PC-9 (cell line): ENCODE measurements around the gene KLF7. TPM values are rescaled to one million over a fixed set of nuclear protein-coding genes. Genes with fewer than 3 reads are reported as not detected.
"Not testable (repeated sequence)": the region's sequence is repeated elsewhere in the genome, so short reads cannot be mapped to it uniquely, and the experiment has no call there.

Source experiments
- BruUV-seq: library from RNA; stranded (reverse); fragments of 400-500 nt; replicated peaks from 2 replicates; lab custom pipeline; 2021; lab: Mats Ljungman, UMichigan
- CTCF ChIA-PET: fragments of 300-600 bp; sonication (Branson Sonifier 250); formaldehyde crosslinking; loops from one replicate; lab custom pipeline; 2022; ENCODE audit warnings: antibody characterized with exemption; lab: Charles Lee
- POLR2A ChIA-PET: fragments of 300-600 bp; sonication (Branson Sonifier 250); formaldehyde crosslinking; loops from one replicate; lab custom pipeline; 2022; ENCODE audit warnings: antibody characterized with exemption; ENCODE audit not compliant: unreplicated experiment; lab: Charles Lee
- DNase-seq, 2 experiments: peaks; one replicate each; pipeline versions ENCODE4 v3.0.0 to v3.0.0-alpha.2; 2015 to 2022; ENCODE audit warnings: mixed read lengths in 1 of 2
- H2AFZ ChIP-seq: fragments of 200-600 bp; sonication (generic); 2 replicates; pipeline ENCODE4 v1.8.1; 2017; ENCODE audit warnings: antibody characterized with exemption
- H3F3A ChIP-seq: fragments of 200-600 bp; sonication (generic); 2 replicates; pipeline ENCODE4 v1.8.1; 2017; ENCODE audit warnings: antibody characterized with exemption, mild to moderate bottlenecking, low read depth; ENCODE audit not compliant: insufficient read depth
- H3K27ac ChIP-seq: fragments of 200-600 bp; sonication (generic); 2 replicates; pipeline ENCODE4 v1.6.1; 2016; ENCODE audit warnings: mixed run types
- H3K27me3 ChIP-seq: fragments of 200-600 bp; sonication (generic); 2 replicates; pipeline ENCODE4 v1.6.1; 2016; ENCODE audit warnings: low read depth, mixed run types; ENCODE audit not compliant: insufficient read depth
- H3K36me3 ChIP-seq: fragments of 200-600 bp; sonication (generic); 2 replicates; pipeline ENCODE4 v1.6.1; 2016; ENCODE audit warnings: low read depth, mixed run types
- H3K4me1 ChIP-seq: fragments of 200-600 bp; sonication (generic); replicated peaks from 2 replicates; pipeline ENCODE4 v1.6.1; 2016; ENCODE audit warnings: mixed run types; ENCODE audit not compliant: insufficient read depth
- H3K4me2 ChIP-seq: fragments of 200-600 bp; sonication (generic); 2 replicates; pipeline ENCODE4 v1.6.1; 2017; ENCODE audit warnings: mixed run types
- H3K4me3 ChIP-seq: fragments of 200-600 bp; sonication (generic); 2 replicates; pipeline ENCODE4 v1.6.1; 2016; ENCODE audit warnings: mixed run types
- H3K79me2 ChIP-seq: fragments of 200-600 bp; sonication (generic); 2 replicates; pipeline ENCODE4 v1.6.1; 2017; ENCODE audit warnings: low read depth, mixed run types
- H3K9me2 ChIP-seq: fragments of 200-600 bp; sonication (generic); 2 replicates; pipeline ENCODE4 v1.8.1; 2017; ENCODE audit warnings: mild to moderate bottlenecking; ENCODE audit not compliant: insufficient read depth
- H3K9me3 ChIP-seq: fragments of 200-600 bp; sonication (generic); 2 replicates; pipeline ENCODE4 v1.8.1; 2016; ENCODE audit warnings: low read depth; ENCODE audit not compliant: insufficient read depth
- H4K20me1 ChIP-seq: fragments of 200-600 bp; sonication (generic); 2 replicates; pipeline ENCODE4 v1.8.1; 2017; ENCODE audit not compliant: insufficient read depth
- CTCF ChIP-seq: fragments of 200-600 bp; sonication (generic); conservative IDR thresholded peaks from 2 replicates; pipeline ENCODE4 v1.6.1; 2017; ENCODE audit warnings: mixed run types, antibody characterized with exemption, mild to moderate bottlenecking, moderate library complexity
- EZH2 ChIP-seq: fragments of 200-600 bp; sonication (generic); IDR thresholded peaks from 2 replicates; pipeline ENCODE4 v1.8.0; 2017; ENCODE audit warnings: antibody characterized with exemption, low read depth
- intact Hi-C: fragments of 100-400 bp; cut with micrococcal nuclease; formaldehyde crosslinking; loops from one replicate; pipeline ENCODE4 v1.10.0; 2022; ENCODE audit not compliant: unreplicated experiment
- total RNA-seq: library from RNA; stranded (reverse); gene quantifications from 2 replicates; pipeline ENCODE4 v1.2.3, GENCODE V29; 2021

KLF7 gene
- total RNA-seq, 1 experiment from 2014 or later = 20.0 TPM

- H3K4me1 ChIP-seq = no peaks in the 10 kb centered on the region
- ChIA-PET POLR2A (no interaction called here), CTCF (no interaction called here)
- H3K4me2 ChIP-seq = no peak overlapping the region
- intact Hi-C loops = no loop called here
- TF ChIP-seq CTCF (no peak), EZH2 (no peak)
- no TSS peak for BruUV-seq
- H3K27me3 ChIP-seq = no peaks in the 10 kb centered on the region
- no peaks in the 10 kb centered on the region for H3K36me3 ChIP-seq
- no peak overlapping the region for H3K27ac ChIP-seq
- H3F3A ChIP-seq = no peaks in the 10 kb centered on the region
- H2AFZ ChIP-seq = no peak overlapping the region
- no peak overlapping the region for H3K4me3 ChIP-seq
- DNase-seq = no peak
- H3K79me2 ChIP-seq = no peaks in the 10 kb centered on the region
- no peaks in the 10 kb centered on the region for H3K9me3 ChIP-seq
- no peaks in the 10 kb centered on the region for H3K9me2 ChIP-seq
- H4K20me1 ChIP-seq = no peaks in the 10 kb centered on the region
Measured at GRCh38 chr2:207038299-207038698, 127.4 kb downstream of the KLF7 start.

DNA sequence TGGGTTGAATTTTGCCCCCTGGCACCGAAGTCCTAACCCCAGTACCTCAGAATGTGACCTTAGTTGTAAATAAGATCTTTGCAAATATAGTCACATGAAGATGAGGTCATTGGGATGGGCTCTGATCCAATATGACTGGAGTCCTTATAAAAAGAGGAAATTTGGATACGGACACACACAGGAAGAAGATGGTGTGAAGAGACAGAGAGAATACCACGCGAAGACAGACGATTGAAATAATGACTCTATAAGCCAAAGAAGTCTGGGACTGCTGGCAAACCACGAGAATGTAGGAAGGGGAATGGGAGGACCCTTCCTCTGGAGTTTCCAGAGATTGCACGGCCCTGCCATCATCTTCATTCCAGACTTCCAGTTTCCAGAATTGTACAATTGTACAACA is 127.9 kb downstream of the KLF7 start:
- intact Hi-C loops = no loop called here
- H3K9me3 ChIP-seq = no peaks in the 10 kb centered on the region
- CTCF ChIA-PET = no interaction called here
- H3K79me2 ChIP-seq = no peaks in the 10 kb centered on the region
- H3K9me2 ChIP-seq = no peaks in the 10 kb centered on the region
- H3K4me1 ChIP-seq = no peaks in the 10 kb centered on the region
- H3F3A ChIP-seq = no peaks in the 10 kb centered on the region
- no peak overlapping the region for H3K4me3 ChIP-seq
- no TSS peak for BruUV-seq
- no peaks in the 10 kb centered on the region for H3K27me3 ChIP-seq
- H4K20me1 ChIP-seq = no peaks in the 10 kb centered on the region
- H3K27ac ChIP-seq = no peak overlapping the region
- POLR2A ChIA-PET = no interaction called here
- no peaks in the 10 kb centered on the region for H3K36me3 ChIP-seq
- no peak for DNase-seq
- no peak for TF ChIP-seq CTCF
- TF ChIP-seq EZH2 = no peak
- no peak overlapping the region for H2AFZ ChIP-seq
- no peak overlapping the region for H3K4me2 ChIP-seq

GRCh38 chr2:207037023-207037422 is 128.7 kb downstream of the KLF7 start:
- DNase-seq, CTCF ChIA-PET, H3K79me2 ChIP-seq, H3K4me3 ChIP-seq, POLR2A ChIA-PET, H3K4me1 ChIP-seq, H3K9me2 ChIP-seq, H4K20me1 ChIP-seq, H2AFZ ChIP-seq, intact Hi-C loops, BruUV-seq, H3K27ac ChIP-seq, H3K9me3 ChIP-seq, H3K36me3 ChIP-seq, H3K4me2 ChIP-seq, H3F3A ChIP-seq, H3K27me3 ChIP-seq: not testable (repeated sequence)

DNA sequence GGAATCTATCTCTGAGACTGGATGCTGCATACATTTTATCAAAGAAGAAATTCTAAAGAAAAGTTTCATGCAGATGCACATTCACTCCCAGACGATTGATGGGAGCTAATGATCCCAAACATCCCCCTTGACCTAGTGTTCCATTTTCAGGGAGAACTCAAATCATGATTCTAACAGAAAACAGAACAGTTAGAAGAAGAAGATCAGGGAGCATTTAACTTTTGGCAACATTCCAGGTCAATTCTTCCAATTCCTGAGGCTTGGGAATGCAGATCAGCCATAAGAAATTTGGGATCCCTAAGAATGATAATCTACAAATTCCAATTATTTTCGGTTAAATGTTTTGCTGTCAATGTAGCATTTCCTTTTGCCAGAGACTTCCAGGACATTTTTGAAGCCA is 129.9 kb downstream of the KLF7 start:
- no peak for DNase-seq
- Histone ChIP-seq H3K36me3 (no peaks in the 10 kb centered on the region), H2AFZ (no peak overlapping the region), H3K27ac (no peak overlapping the region), H3K9me2 (no peaks in the 10 kb centered on the region), H3F3A (no peaks in the 10 kb centered on the region), H3K79me2 (no peaks in the 10 kb centered on the region), H3K9me3 (no peaks in the 10 kb centered on the region), H3K4me2 (no peak overlapping the region), H3K4me1 (no peaks in the 10 kb centered on the region), H3K27me3 (no peaks in the 10 kb centered on the region), H3K4me3 (no peak overlapping the region), H4K20me1 (no peaks in the 10 kb centered on the region)
- intact Hi-C loops = no loop called here
- TF ChIP-seq EZH2 (no peak), CTCF (no peak)
- POLR2A ChIA-PET = no interaction called here
- BruUV-seq = no TSS peak
- CTCF ChIA-PET = no interaction called here
